ENCODE results near the gene GRP.

DNA sequence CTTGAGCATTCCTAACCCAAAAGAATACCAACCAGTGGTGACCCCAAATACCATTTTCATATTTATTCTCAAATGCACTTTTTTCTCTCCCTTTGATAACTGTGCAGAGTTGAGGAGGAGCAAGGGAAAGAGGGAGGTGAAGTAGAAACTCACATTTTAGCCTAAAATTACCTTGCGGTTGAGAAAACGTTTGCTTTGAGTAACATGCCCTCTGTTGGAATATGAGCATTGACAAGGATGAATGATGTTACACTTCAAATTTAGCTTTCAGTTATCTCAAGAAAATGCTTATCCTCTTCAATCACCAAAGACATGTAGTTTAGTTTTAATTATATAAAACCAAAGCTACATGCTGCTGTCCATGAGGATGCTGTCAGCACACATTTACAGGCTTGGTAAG lies 2.4 kb downstream of the GRP start:
- TF ChIP-seq, protein P1, sequence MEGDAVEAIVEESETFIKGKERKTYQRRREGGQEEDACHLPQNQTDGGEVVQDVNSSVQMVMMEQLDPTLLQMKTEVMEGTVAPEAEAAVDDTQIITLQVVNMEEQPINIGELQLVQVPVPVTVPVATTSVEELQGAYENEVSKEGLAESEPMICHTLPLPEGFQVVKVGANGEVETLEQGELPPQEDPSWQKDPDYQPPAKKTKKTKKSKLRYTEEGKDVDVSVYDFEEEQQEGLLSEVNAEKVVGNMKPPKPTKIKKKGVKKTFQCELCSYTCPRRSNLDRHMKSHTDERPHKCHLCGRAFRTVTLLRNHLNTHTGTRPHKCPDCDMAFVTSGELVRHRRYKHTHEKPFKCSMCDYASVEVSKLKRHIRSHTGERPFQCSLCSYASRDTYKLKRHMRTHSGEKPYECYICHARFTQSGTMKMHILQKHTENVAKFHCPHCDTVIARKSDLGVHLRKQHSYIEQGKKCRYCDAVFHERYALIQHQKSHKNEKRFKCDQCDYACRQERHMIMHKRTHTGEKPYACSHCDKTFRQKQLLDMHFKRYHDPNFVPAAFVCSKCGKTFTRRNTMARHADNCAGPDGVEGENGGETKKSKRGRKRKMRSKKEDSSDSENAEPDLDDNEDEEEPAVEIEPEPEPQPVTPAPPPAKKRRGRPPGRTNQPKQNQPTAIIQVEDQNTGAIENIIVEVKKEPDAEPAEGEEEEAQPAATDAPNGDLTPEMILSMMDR (IDR thresholded peaks at IDR 0.05): no peak
- no peak for TF ChIP-seq EP300 (IDR thresholded peaks at IDR 0.05)
